SHP77 (cell line): ENCODE data around the gene TBC1D22A.

ENCODE experiments used
- DNase-seq, 2 experiments: peaks; one replicate each; lab custom pipeline; 2025; lab: John Stamatoyannopoulos, UW

The TBC1D22A gene

DNA sequence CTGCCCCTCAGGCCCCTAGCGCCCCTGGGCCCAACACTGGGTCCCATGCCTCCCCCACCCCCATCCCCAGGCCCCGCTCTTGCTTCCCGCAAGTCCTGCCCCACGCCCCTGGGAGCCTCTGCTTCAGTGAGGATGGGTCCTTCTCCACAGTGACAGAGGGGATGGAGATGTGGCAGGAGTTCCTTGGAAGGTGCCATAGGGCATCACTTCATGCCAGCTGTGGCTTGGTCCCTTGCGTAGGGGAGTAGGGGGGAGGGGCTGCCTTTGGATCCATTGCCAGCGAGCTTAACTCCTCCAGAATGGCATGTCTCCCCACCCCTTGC lies 9.5 kb upstream of the TBC1D22A start:
- no peak for DNase-seq

- no peak for DNase-seq
These were observed 9.1 kb upstream of the TBC1D22A start for GRCh38 chr22:46753360-46753759.

DNA sequence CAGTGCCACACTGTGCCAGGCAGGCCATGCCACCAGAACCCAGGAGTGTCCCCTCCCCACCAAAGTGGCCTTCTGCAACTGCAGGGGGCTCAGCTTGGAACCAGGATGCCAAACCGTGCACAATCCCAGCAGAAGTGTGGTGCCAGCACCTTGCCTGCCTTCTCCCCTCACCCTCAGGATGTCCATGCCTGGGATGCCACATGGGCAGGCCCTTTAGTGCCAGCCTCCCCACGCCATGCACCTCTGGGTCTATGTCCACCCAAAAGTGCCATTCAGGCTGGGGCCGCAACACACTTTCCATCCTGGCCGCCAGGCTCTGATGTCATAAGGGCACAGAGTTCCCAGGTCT lies 8.7 kb upstream of the TBC1D22A start:
- DNase-seq = no peak

DNA sequence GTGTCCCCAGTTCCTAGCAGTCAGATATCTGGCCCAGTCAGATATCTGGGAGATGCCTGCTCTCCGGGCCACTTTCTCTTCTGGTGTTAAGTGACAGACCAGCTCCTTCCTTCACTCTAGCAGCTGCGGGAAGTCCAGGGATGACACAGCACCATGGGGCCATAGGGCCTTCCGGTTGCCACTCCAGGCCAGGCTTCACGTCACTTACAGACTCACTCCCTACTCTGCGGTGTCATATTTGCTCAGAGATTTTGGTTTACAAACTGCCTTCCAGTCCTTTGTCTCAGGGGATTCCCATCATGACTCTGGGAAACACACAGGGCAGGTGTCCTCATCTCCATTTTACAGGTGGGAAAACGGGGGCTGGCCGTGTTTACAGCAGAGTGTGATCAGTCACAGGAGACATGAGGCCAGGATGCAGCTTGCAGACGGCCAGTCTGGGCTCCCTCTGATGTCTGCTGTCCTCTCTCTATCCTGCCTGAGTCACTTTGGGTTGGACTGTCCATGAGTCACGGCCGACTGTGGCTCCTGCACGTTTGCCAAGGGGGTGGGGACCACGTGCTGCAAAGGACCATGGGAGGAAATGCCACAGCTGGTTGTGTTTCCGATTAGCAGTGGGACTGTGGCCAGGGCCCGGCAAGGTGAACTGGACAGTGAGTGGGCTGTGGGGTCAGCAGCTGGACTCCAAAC lies 8.2 kb upstream of the TBC1D22A start:
- peak; percentile 89 to 92 for DNase-seq

DNA sequence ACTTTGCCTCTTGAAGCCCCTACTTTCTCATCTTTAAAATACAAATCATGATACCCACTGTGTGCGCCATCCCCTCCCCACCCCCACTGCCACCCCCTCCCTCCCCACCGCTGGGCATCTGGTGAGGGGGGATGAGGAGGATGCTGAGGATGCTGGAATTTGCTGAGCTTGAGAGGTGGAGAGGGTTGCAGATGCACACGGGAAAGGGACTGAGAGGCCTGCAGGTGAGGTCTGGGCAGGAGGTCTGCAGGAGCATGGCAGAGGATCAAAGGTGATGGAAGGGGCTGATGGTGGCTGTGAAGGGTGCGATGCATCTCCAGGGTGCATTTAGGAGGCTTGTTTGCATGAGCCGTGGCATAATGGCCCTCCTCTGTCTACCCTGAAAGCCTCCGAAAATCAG lies 7.6 kb upstream of the TBC1D22A start:
- no peak for DNase-seq

DNA sequence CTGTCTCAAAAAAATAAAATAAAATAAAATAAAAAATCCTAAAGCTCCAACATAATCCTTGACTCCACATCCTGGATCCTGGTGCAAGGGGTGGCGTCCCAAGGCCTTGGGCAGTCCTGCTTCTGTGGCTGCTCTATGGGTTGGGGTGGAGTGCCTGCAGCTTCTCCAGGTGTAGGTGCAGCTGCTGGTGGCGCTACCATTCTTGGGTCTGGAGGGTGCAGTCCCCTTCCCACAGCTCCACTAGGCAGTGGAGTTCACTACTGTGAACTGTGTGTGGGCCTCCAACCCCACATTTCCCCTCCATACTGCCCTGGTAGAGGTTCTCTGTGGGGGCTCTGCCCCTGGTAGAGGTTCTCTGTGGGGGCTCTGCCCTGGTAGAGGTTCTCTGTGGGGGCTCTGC lies 6.9 kb upstream of the TBC1D22A start:
- DNase-seq = no peak

DNA sequence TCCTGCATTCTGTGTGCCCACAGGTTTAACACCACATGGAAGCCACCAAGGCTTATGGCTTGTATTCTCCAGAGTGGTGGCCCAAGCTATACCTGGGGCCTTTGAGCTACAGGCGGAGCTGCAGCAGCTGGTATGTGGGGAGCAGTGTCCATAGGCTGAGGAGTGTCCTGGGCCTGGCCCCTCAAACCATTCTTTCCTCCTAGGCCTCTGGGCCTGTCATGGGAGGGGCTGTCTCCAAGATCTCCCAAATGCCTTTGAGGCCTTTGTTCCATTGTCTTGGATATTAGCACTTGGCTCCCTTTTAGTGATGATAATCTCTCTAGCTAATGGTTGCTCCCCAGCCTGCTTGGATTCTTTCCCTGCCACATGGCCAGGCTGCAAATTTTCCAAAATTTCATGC lies 6.4 kb upstream of the TBC1D22A start:
- no peak for DNase-seq

- no peak for DNase-seq
These were observed 5.3 kb upstream of the TBC1D22A start for GRCh38 chr22:46757104-46757503.

DNA sequence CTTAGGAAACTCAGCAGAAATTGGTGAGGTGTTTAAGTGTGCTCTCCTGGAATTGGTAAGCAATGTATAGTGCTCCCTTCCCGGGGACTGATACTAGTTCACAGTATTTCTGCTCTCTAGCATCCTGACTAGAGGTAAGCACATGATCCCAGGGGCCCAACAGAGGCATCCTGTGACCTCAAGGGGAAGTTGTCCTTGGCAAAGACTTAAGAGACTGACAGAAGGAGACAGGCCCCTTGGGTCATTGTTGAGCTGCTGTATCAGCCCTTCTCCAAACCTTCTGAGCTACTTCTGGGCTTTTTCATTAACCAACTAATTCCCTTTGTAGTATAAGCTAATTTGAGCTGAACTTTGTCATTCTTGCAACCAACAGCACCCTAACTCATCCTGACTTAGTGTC lies 4.3 kb upstream of the TBC1D22A start:
- no peak for DNase-seq

DNA sequence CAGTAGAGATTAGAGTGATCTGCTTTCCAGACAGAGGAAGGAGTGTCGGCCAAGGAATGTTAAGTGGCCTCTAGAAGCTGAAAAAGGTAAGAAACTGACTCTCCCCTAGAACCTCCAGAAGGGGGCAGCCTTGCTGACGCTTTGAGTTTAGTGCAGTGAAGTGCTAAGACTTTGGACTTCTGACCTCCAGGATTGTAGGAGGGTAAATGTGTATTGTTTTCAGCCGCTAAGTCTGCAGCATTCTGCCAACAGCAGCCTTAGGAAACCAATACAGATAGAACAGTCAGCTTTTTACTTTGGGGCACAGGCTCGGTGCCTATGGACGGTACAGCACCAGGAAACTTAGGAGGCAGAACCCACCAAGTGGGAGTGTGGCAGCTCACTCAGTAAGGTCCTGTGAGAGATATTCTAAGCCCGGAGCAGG lies 3.6 kb upstream of the TBC1D22A start:
- peak; percentile 56 to 57 for DNase-seq

- no peak for DNase-seq
These were observed 1.4 kb upstream of the TBC1D22A start for GRCh38 chr22:46761017-46761416.

DNA sequence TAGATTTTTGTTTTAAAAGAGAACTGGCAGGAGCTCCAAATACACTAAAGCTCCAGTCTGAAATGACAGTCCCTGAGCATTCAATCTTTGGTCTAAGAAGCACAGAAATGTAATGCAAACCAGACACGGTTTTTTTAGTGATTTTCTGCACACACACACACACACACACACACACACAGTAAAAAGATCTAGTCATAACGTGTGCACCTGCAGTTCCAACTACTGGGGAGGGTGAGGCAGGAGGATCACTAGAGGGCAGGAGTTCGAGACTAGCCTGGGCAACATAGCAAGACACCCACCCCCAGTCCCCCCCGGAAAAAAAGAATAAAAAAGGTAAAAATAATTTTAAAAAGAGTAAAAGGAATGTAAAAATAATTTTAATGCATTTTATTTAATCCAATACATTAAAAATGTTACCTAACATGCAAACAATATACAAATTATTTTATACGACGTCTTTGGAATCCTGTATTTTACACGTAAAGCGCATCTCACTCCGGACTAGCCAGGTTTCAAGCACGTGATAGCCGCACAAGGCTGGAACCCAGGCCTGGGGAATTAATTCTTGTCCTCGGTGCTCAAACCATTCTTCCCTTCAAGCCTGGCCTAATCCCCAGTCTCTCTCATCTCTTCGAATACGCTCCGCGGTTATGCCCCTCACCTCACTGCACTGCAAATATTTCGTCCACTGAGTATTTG lies 762 bp upstream of the TBC1D22A start:
- no peak for DNase-seq

GRCh38 chr22:46763051-46763705 lies 728 bp downstream of the TBC1D22A start:
- no peak for DNase-seq

DNA sequence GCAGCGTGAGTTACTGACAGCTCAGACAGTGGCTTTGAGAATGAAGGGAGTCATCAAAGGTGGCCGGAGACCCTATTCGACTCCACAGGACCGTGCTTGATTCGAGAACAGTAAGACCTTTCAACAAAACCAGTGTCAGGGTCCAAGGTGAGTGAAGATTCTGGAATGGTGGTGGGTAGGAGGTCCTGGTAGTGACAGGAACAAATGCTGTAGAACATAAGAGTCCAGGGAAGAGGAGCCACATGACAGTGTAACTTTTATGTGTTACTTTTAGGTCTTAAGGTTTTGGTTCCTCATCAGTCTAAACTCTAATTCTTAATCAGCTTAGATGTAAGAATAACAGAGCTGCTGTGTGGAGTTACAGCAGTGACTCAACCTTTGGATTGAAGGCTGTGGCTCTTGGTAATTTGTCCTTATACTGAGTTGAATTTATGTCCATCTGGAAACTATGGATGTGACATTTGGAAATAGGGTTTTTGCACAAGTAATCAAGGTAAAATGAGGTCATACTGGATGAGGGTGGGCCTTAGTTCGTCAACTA lies 1.8 kb downstream of the TBC1D22A start:
- no peak for DNase-seq

DNA sequence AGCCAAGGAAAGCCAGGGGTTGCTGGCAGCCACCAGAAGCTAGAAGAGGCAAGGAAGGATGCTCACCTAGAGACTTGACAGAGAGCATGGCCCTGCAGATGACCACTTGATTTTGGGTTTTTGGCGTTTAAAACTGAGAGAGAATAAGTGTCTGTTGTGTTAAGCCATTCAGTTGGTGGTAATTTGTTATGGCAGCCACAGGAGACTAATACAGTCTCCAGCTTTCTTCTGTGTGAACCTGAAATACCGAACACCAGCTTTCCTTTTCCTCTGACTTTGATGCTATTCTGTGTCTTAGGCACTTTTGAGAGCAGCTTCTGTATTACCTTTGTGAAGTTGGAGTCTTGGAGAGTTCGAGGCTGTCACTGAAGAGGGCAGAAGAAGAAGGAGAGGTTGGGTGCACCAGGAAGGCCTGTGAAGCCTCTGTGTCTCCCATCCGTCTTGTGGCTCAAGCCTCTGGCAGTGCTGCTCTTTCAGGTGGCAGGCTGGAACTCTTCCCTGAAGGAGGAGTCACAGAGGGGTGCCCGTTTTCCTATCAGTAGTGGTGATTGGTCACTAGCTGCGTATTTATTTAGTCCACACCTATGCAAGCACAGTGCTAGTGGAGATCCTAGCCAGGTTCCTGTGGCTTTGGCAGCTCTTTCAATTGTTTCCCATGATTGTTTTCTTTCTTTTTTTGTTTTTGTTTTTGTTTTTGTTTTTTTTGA lies 2.5 kb downstream of the TBC1D22A start:
- no peak for DNase-seq

- no peak for DNase-seq
These were observed 4.2 kb downstream of the TBC1D22A start for GRCh38 chr22:46766611-46767010.

DNA sequence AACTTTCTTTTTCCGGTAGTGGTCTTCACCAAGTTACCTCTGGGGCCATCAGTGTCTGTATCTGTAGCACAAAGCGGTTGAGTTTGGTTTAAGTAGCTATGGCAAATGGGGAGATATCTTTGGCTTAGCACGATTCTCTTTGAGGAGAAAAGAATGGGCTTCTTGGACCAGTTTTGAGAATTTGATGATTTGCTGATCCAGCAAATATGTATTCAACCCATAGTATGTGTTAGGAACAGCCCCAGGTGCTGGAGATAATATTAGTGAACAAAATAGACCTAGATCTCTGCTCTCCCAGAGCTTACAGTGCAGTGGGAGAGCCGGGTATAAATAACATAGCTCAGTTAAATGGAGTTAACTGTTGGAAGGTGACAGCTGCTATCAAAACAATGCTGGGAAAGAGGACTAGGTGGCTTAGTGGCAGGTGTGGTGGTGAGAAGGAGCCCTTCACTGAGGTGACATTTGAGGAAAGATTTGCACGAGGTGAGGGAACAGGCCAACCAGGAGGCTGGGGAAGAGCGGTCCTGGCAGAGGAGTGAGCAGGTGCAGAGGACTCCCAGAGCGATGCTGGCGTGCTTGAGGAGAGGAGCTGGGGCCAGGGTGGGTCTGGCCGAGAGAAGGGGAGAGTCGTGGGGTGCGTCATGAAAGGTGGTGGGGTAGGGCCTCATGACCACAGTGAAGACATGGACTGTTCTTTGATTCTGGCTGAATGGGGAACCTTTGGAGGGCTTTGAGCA lies 5.0 kb downstream of the TBC1D22A start:
- DNase-seq = peak; percentile 53 to 57

DNA sequence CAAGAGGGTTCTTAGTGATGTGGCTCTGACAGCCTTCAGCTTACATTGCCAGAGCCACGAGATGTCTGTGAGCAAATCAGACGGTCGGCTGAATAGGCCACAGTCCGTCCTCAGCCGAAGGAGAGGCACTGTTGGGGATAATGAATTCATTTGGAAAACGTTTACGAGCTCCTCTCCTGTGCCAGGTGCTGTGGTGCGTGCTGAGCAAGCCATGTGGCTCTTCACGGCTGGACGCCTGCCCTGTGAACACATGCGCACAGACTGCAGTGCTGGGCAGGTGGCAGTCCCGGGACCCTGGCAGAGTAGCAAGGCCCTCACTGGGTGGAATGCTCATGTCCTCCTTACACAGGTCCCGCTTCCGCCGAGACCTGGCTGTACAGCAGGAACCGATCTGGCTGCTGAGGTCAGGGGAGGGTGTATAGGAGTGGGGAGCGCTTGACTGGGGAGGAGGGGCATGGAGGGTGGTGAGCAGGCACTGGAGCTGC lies 6.8 kb downstream of the TBC1D22A start:
- peak; percentile 86 to 90 for DNase-seq

DNA sequence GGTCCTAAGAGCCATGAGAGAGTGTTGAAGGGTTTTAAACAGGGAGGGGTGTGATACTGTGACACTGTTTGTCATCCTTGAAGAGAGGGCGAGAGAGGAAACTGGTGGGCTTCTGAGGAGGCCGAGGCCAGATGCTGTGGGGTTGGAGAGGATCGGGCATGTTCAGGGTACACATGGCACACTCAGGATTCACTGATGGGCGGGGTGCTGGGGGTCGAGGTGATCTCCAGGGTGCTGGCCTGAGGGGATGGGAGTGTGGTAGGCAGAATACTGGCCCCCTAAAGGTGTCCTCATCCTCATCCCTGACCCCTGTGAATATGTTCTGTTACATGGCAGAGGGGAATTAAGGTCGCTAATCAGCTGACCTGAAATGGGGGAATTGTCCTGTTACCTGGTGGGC lies 7.3 kb downstream of the TBC1D22A start:
- no peak for DNase-seq

GRCh38 chr22:46770151-46770641 lies 7.7 kb downstream of the TBC1D22A start:
- peak in 1 of 2 experiments; percentile 39 for DNase-seq

DNA sequence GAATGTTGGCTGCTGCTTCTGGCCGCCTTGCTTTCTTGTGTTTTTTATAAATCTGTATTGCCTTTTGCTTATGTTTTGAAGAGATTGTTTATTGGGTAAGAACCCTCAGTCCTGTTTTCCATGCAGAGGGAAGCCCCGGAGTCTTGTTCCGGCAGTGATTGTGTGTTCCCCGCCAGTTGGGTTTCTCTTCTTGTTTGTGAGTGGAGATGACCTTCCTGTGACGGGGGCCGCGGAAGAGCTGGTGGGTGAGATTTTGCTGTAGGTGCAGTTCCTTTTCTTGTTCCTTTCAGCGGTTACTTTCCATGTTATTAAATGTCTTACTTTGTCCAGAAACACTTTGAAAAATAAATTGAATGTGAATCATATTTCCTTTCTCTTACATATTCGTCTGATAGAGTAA lies 8.3 kb downstream of the TBC1D22A start:
- no peak for DNase-seq

GRCh38 chr22:46773076-46773475 lies 10.6 kb downstream of the TBC1D22A start:
- DNase-seq = no peak
